Endothelial cell of umbilical vein (primary cell): ENCODE results near the gene TBX4. TPM values are rescaled to one million over a fixed set of nuclear protein-coding genes. Genes with fewer than 3 reads are reported as not detected.

ENCODE experiments used
- BruUV-seq: library from RNA; stranded (reverse); fragments of 400-500 nt; replicated peaks from 2 replicates; lab custom pipeline; 2021; lab: Mats Ljungman, UMichigan
- CTCF ChIA-PET: fragments of 300-600, 350-600 bp; sonication (Branson Sonifier 250); formaldehyde crosslinking; loops from one replicate; lab custom pipeline; 2021; ENCODE audit warnings: antibody characterized with exemption, inconsistent platforms; lab: Charles Lee
- POLR2A ChIA-PET: fragments of 300-600, 350-600 bp; sonication (Branson Sonifier 250); formaldehyde crosslinking; loops from one replicate; lab custom pipeline; 2021; ENCODE audit warnings: antibody characterized with exemption, inconsistent platforms; lab: Charles Lee
- DNase-seq: peaks from one replicate; pipeline ENCODE4 v3.0.0-alpha.2; 2011; ENCODE audit warnings: low read depth, low spot score
- FAIRE-seq: peaks from 2 replicates; lab custom pipeline; 2011; peaks lifted over from hg19 to GRCh38; lab: Jason Lieb, UNC
- H2AFZ ChIP-seq: 2 replicates; pipeline ENCODE4 v1.6.0; 2012; ENCODE audit warnings: low read depth, low read length, control low read depth, inconsistent platforms
- H3K27ac ChIP-seq: 2 replicates; pipeline ENCODE4 v1.5.1; 2011; ENCODE audit warnings: low read depth, mild to moderate bottlenecking, control low read depth, low read length, moderate library complexity; ENCODE audit not compliant: insufficient read depth
- H3K27me3 ChIP-seq, 2 experiments: 2 replicates each; pipeline versions ENCODE4 v1.6.0 to v1.6.1; 2011; ENCODE audit warnings: low read length in 2 of 2, mixed read lengths in 1 of 2; ENCODE audit not compliant: control insufficient read depth in 2 of 2, insufficient read depth in 2 of 2
- H3K36me3 ChIP-seq, 2 experiments: 2 replicates in 1 of 2; 3 replicates in 1 of 2; pipeline ENCODE4 v1.5.1; 2011; ENCODE audit warnings: low read length in 2 of 2, mild to moderate bottlenecking in 1 of 2, moderate library complexity in 1 of 2; ENCODE audit not compliant: control insufficient read depth in 2 of 2, insufficient read depth in 2 of 2; ENCODE audit errors: extremely low read depth in 1 of 2
- H3K4me1 ChIP-seq: 3 replicates; pipeline ENCODE4 v1.5.1; 2011; ENCODE audit warnings: mild to moderate bottlenecking, low read length; ENCODE audit not compliant: control insufficient read depth, insufficient read depth; ENCODE audit errors: extremely low read depth
- H3K4me2 ChIP-seq: 2 replicates; pipeline ENCODE4 v1.6.1; 2011; ENCODE audit warnings: low read length, control low read depth, mixed read lengths; ENCODE audit not compliant: insufficient read depth
- H3K4me3 ChIP-seq, 3 experiments: fragments of 200-600 bp in 1 of 3; sonication (generic), shearing (Covaris generic) in 1 of 3; replicated peaks in 1 of 3; 2 replicates each; pipeline ENCODE4 v1.5.1; 2011 to 2016; ENCODE audit warnings: control low read depth in 3 of 3, low read length in 3 of 3, mild to moderate bottlenecking in 2 of 3, inconsistent platforms in 1 of 3, low read depth in 1 of 3, moderate library complexity in 1 of 3; ENCODE audit not compliant: insufficient read depth in 1 of 3
- H3K79me2 ChIP-seq: 2 replicates; pipeline ENCODE4 v1.6.0; 2012; ENCODE audit warnings: low read length, inconsistent platforms; ENCODE audit not compliant: control insufficient read depth, insufficient read depth
- H3K9ac ChIP-seq: replicated peaks from 2 replicates; pipeline ENCODE3; 2011; ENCODE audit warnings: low read length, control low read depth; ENCODE audit not compliant: insufficient read depth; ENCODE audit errors: extremely low read depth
- H3K9me1 ChIP-seq: replicated peaks from 3 replicates; pipeline ENCODE4 v1.6.0; 2011; ENCODE audit warnings: mild to moderate bottlenecking, low read length; ENCODE audit not compliant: control insufficient read depth, insufficient read depth; ENCODE audit errors: extremely low read depth
- H3K9me3 ChIP-seq: replicated peaks from 2 replicates; pipeline ENCODE4 v1.5.1; 2012; ENCODE audit warnings: low read length, inconsistent platforms; ENCODE audit not compliant: control insufficient read depth, insufficient read depth
- H4K20me1 ChIP-seq: replicated peaks from 2 replicates; pipeline ENCODE3; 2011; ENCODE audit warnings: mild to moderate bottlenecking, low read length; ENCODE audit not compliant: control insufficient read depth, insufficient read depth; ENCODE audit errors: extremely low read depth
- CTCF ChIP-seq, 2 donors: IDR thresholded peaks; 1 replicate in 1 of 2; 2 replicates in 1 of 2; pipeline ENCODE4 v1.5.1; 2011; ENCODE audit warnings: low read length in 2 of 2, mild to moderate bottlenecking in 2 of 2, moderate library complexity in 2 of 2, control low read depth in 1 of 2, inconsistent platforms in 1 of 2, low read depth in 1 of 2; ENCODE audit not compliant: insufficient read depth in 1 of 2; ENCODE audit errors: extremely low read depth in 1 of 2
- EZH2 ChIP-seq: IDR thresholded peaks from 2 replicates; pipeline ENCODE4 v1.6.1; 2012; ENCODE audit warnings: borderline replicate concordance, low read depth, mild to moderate bottlenecking, moderate library complexity, low read length, inconsistent platforms; ENCODE audit not compliant: severe bottlenecking
- FOS ChIP-seq: IDR thresholded peaks from 2 replicates; pipeline ENCODE4 v1.6.1; 2011; ENCODE audit warnings: mild to moderate bottlenecking, low read length, moderate library complexity, borderline replicate concordance; ENCODE audit not compliant: insufficient read depth
- GATA2 ChIP-seq: IDR thresholded peaks from 2 replicates; pipeline ENCODE4 v1.7.0; 2011; ENCODE audit warnings: low read depth, mild to moderate bottlenecking, moderate library complexity, mixed read lengths, low read length; ENCODE audit not compliant: insufficient read length, insufficient read depth
- JUN ChIP-seq: IDR thresholded peaks from 2 replicates; pipeline ENCODE4 v1.6.1; 2011; ENCODE audit warnings: borderline replicate concordance, low read depth; ENCODE audit not compliant: insufficient read length, insufficient read depth
- MAX ChIP-seq: IDR thresholded peaks from 2 replicates; pipeline ENCODE4 v1.6.1; 2011; ENCODE audit not compliant: insufficient read depth, insufficient read length
- MYC ChIP-seq: IDR thresholded peaks from one replicate; pipeline ENCODE4 v1.6.1; 2011; ENCODE audit warnings: mild to moderate bottlenecking, low read depth, low read length
- POLR2A ChIP-seq: IDR thresholded peaks from 2 replicates; pipeline ENCODE4 v1.6.1; 2012; ENCODE audit warnings: low read depth, mild to moderate bottlenecking, control low read depth, low read length
- POLR2AphosphoS5 ChIP-seq: IDR thresholded peaks from 2 replicates; pipeline ENCODE4 v1.6.1; 2012; ENCODE audit warnings: low read depth, mild to moderate bottlenecking, control low read depth, low read length, moderate library complexity; ENCODE audit not compliant: insufficient read depth
- dilution Hi-C: fragments of 300-500 bp; cut with MboI; formaldehyde crosslinking; loops from one replicate; pipeline ENCODE4 v1.15.0; 2019; ENCODE audit warnings: low sequenced_read_pairs; ENCODE audit not compliant: extremely low pct_ligation_motif_present
- intact Hi-C: fragments of 100-400 bp; cut with micrococcal nuclease; formaldehyde crosslinking; loops from one replicate; pipeline ENCODE4 v1.10.0; 2022
- polyA plus RNA-seq, 4 experiments: library from polyadenylated mRNA; depleted of rRNA in 3 of 4; stranded (reverse) in 3 of 4; unstranded in 1 of 4; fragments of >200 nt; gene quantifications; 2 replicates each; pipeline versions ENCODE4 v1.2.1 to v1.2.3, GENCODE V29; 2011 to 2012; ENCODE audit warnings: missing spikeins in 1 of 4
- total RNA-seq: library from RNA; stranded (reverse); gene quantifications from 2 replicates; pipeline ENCODE4 v1.2.3, GENCODE V29; 2021

TBX4 gene
- total and polyA plus RNA-seq, 2 donors (not counting 3 experiments of a cell fraction or from before 2014, with no cell fraction given) = not detected

- dilution Hi-C loops = no loop called here
- FAIRE-seq (no peak), DNase-seq (no peak)
- Histone ChIP-seq H3K4me2 (no peak overlapping the region), H3K4me1 (no peaks in the 10 kb centered on the region), H3K9me3 (no peaks in the 10 kb centered on the region), H3K79me2 (no peaks in the 10 kb centered on the region), H3K27me3 (peaks cover 47 to 53% of the 10 kb centered on the region in 2 experiments), H3K9me1 (no peaks in the 10 kb centered on the region), H3K27ac (no peak overlapping the region), H3K4me3 (no peak overlapping the region), H2AFZ (no peak overlapping the region), H4K20me1 (no peaks in the 10 kb centered on the region), H3K9ac (no peak overlapping the region), H3K36me3 (no peaks in the 10 kb centered on the region)
- no TSS peak for BruUV-seq
- intact Hi-C loops = no loop called here
- CTCF ChIA-PET = interaction anchor here (0.5 to 1.6 kb wide), 2 partner anchors 8 to 10 kb away, joined by 3 read pairs; no protein-coding TSS in a partner anchor
- no peak for TF ChIP-seq FOS
- POLR2A ChIA-PET = no interaction called here
Observed at GRCh38 chr17:61463316-61464129, 11.3 kb downstream of the TBX4 start.

GRCh38 chr17:61464130-61464842 lies 12.1 kb downstream of the TBX4 start:
- no peaks in the 10 kb centered on the region for H3K79me2 ChIP-seq
- H4K20me1 ChIP-seq = no peaks in the 10 kb centered on the region
- ChIA-PET POLR2A (no interaction called here), CTCF (interaction anchor here (0.5 to 1.6 kb wide), 2 partner anchors 7 to 11 kb away, joined by 3 read pairs; no protein-coding TSS in a partner anchor)
- H3K4me2 ChIP-seq = no peak overlapping the region
- peaks cover 40 to 50% of the 10 kb centered on the region in 2 experiments for H3K27me3 ChIP-seq
- no peaks in the 10 kb centered on the region for H3K9me3 ChIP-seq
- H3K9me1 ChIP-seq = no peaks in the 10 kb centered on the region
- no peak overlapping the region for H3K9ac ChIP-seq
- H3K4me1 ChIP-seq = no peaks in the 10 kb centered on the region
- H3K36me3 ChIP-seq = no peaks in the 10 kb centered on the region
- intact Hi-C loops (no loop called here), dilution Hi-C loops (no loop called here)
- H2AFZ ChIP-seq = no peak overlapping the region
- no peak overlapping the region for H3K27ac ChIP-seq
- TF ChIP-seq MYC = no peak
- no peak for TF ChIP-seq JUN
- TF ChIP-seq FOS = no peak
- TF ChIP-seq MAX = no peak
- no peak for TF ChIP-seq GATA2
- no peak for TF ChIP-seq POLR2AphosphoS5
- TF ChIP-seq CTCF (IDR thresholded peaks at IDR 0.05; ENCODE audit: extremely low read depth in 1 of 2, insufficient read depth in 1 of 2, low read depth in 1 of 2, low read length in 2 of 2) = no peak
- TF ChIP-seq EZH2 = no peak
- TF ChIP-seq POLR2A = no peak
- DNase-seq (no peak), FAIRE-seq (no peak)
- no TSS peak for BruUV-seq
- H3K4me3 ChIP-seq = no peak overlapping the region
